Endothelial cell of coronary artery (primary cell): ENCODE data around the gene MCRIP2. TPM values are rescaled to one million over a fixed set of nuclear protein-coding genes. Genes with fewer than 3 reads are reported as not detected.

ENCODE experiments used
- total RNA-seq: library from RNA; depleted of rRNA; stranded (reverse); fragments of >200 nt; gene quantifications from 2 replicates; pipeline ENCODE4 v1.2.3, GENCODE V29; 2014

The MCRIP2 gene
- total RNA-seq, result 16.2 and 19.2 TPM in 2 replicates

GRCh38 chr16:641326-642188 lies at the start of gene MCRIP2:
Gene MCRIP2, plus strand, starts transcription at chr16:641828. Its CDS starts 164 bp downstream, at chr16:641992.

GRCh38 chr16:630815-631405 lies 10.7 kb upstream of the MCRIP2 start, which contains the start of gene WFIKKN1:
Gene WFIKKN1, plus strand, starts transcription at chr16:630985. Its CDS starts 269 bp downstream, at chr16:631254.

GRCh38 chr16:636206-637080 lies 5.2 kb upstream of the MCRIP2 start, which contains the start of gene METTL26:
Gene METTL26, minus strand, starts transcription at chr16:636305. Its CDS starts 15 bp downstream, at chr16:636290.

GRCh38 chr16:648781-649589 lies 7.4 kb downstream of the MCRIP2 start, which contains the start of gene WDR90:
Gene WDR90, plus strand, starts transcription at chr16:649365. Its CDS starts 52 bp downstream, at chr16:649417.

GRCh38 chr16:667780-668518 lies 26.3 kb downstream of the MCRIP2 start, which contains the start of gene RHOT2:
Gene RHOT2, plus strand, starts transcription at chr16:668132. Its CDS starts 68 bp downstream, at chr16:668200.

GRCh38 chr16:674968-675883 lies 33.6 kb downstream of the MCRIP2 start, which contains the start of gene RHBDL1:
Gene RHBDL1, plus strand, starts transcription at chr16:675671. Its CDS starts 120 bp downstream, at chr16:675791.

GRCh38 chr16:679814-680624 lies 38.4 kb downstream of the MCRIP2 start, which contains the start of gene STUB1:
Gene STUB1, plus strand, starts transcription at chr16:680410. Its CDS starts 116 bp downstream, at chr16:680526.

GRCh38 chr16:684071-684794 lies 42.6 kb downstream of the MCRIP2 start, which contains the start of gene JMJD8:
Gene JMJD8, minus strand, starts transcription at chr16:684334. Its CDS starts 15 bp downstream, at chr16:684319.

Other genes with a start within 250 kb of the MCRIP2 start
- 73.7 and 84.4 TPM in 2 replicates for gene NME4, start 244.6 kb upstream of the MCRIP2 start, total RNA-seq
- 8.1 and 8.8 TPM in 2 replicates for gene DECR2, start 239.9 kb upstream of the MCRIP2 start, total RNA-seq
- 24.6 and 32.8 TPM in 2 replicates for gene RAB11FIP3, start 216.2 kb upstream of the MCRIP2 start, total RNA-seq
- gene CAPN15, start 114.1 kb upstream of the MCRIP2 start, total RNA-seq, result 26.4 and 38.9 TPM in 2 replicates
- not detected in 2 replicates for gene PRR35, start 81.4 kb upstream of the MCRIP2 start, total RNA-seq
- gene NHLRC4, start 74.8 kb upstream of the MCRIP2 start, total RNA-seq, result 1.0 and 1.3 TPM in 2 replicates
- gene PIGQ, start 71.9 kb upstream of the MCRIP2 start, total RNA-seq, result 24.4 and 28.9 TPM in 2 replicates
- 9.3 and 10.2 TPM in 2 replicates for gene RAB40C, start 51.8 kb upstream of the MCRIP2 start, total RNA-seq
- gene WFIKKN1, start 10.8 kb upstream of the MCRIP2 start, total RNA-seq, result 0.09 and 0.19 TPM in 2 replicates
- gene METTL26, start 5.5 kb upstream of the MCRIP2 start, total RNA-seq, result 69.7 and 76.9 TPM in 2 replicates
- 10.2 and 12.1 TPM in 2 replicates for gene WDR90, start 7.5 kb downstream of the MCRIP2 start, total RNA-seq
- 29.7 and 37.8 TPM in 2 replicates for gene RHOT2, start 26.3 kb downstream of the MCRIP2 start, total RNA-seq
- gene RHBDL1, start 33.8 kb downstream of the MCRIP2 start, total RNA-seq, result 0.36 and 0.47 TPM in 2 replicates
- 160 and 181 TPM in 2 replicates for gene STUB1, start 38.6 kb downstream of the MCRIP2 start, total RNA-seq
- 24.8 and 29.7 TPM in 2 replicates for gene JMJD8, start 42.5 kb downstream of the MCRIP2 start, total RNA-seq
- gene WDR24, start 48.6 kb downstream of the MCRIP2 start, total RNA-seq, result 2.9 and 4.3 TPM in 2 replicates
- gene FBXL16, start 64.0 kb downstream of the MCRIP2 start, total RNA-seq, result under 0.01 and 0.18 TPM in 2 replicates
- gene METRN, start 73.3 kb downstream of the MCRIP2 start, total RNA-seq, result 42.5 and 56.3 TPM in 2 replicates
- 22.8 and 26.4 TPM in 2 replicates for gene ANTKMT, start 79.3 kb downstream of the MCRIP2 start, total RNA-seq
- gene CCDC78, start 84.6 kb downstream of the MCRIP2 start, total RNA-seq, result 0.45 and 1.1 TPM in 2 replicates
- gene HAGHL, start 85.3 kb downstream of the MCRIP2 start, total RNA-seq, result 7.9 and 11.6 TPM in 2 replicates
- 25.8 and 30.8 TPM in 2 replicates for gene CIAO3, start 99.2 kb downstream of the MCRIP2 start, total RNA-seq
- gene MSLN, start 118.9 kb downstream of the MCRIP2 start, total RNA-seq, result not detected in 2 replicates
- 27.3 and 32.4 TPM in 2 replicates for gene RPUSD1, start 146.6 kb downstream of the MCRIP2 start, total RNA-seq
- 9.9 and 17.9 TPM in 2 replicates for gene CHTF18, start 146.8 kb downstream of the MCRIP2 start, total RNA-seq
- gene GNG13, start 158.9 kb downstream of the MCRIP2 start, total RNA-seq, result not detected in 2 replicates